NCI-H446 (cell line): ENCODE results near the gene DTNBP1.

ENCODE experiments used
- DNase-seq, 2 experiments: peaks; one replicate each; lab custom pipeline; 2025; lab: John Stamatoyannopoulos, UW

DTNBP1 gene

DNA sequence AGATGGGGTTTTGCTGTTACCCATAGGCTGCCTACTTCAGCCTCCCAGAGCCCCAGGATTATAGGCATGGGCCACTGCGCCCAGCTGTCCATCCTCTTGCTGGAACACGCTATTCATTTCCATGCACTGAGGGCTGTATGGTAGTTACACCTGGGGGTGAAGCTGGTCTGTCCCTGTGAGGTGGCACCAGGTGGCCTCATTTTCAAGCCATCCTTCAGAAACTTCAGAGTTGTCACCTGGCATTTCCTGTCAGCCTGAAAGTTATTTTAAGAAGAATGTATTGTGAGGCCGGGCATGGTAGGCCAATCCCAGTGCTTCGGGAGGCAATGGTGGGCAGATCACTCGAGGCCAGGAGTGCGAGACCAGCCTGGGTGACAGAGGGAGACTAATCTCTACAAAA is 147.6 kb downstream of the DTNBP1 start:
- DNase-seq = no peak

DNA sequence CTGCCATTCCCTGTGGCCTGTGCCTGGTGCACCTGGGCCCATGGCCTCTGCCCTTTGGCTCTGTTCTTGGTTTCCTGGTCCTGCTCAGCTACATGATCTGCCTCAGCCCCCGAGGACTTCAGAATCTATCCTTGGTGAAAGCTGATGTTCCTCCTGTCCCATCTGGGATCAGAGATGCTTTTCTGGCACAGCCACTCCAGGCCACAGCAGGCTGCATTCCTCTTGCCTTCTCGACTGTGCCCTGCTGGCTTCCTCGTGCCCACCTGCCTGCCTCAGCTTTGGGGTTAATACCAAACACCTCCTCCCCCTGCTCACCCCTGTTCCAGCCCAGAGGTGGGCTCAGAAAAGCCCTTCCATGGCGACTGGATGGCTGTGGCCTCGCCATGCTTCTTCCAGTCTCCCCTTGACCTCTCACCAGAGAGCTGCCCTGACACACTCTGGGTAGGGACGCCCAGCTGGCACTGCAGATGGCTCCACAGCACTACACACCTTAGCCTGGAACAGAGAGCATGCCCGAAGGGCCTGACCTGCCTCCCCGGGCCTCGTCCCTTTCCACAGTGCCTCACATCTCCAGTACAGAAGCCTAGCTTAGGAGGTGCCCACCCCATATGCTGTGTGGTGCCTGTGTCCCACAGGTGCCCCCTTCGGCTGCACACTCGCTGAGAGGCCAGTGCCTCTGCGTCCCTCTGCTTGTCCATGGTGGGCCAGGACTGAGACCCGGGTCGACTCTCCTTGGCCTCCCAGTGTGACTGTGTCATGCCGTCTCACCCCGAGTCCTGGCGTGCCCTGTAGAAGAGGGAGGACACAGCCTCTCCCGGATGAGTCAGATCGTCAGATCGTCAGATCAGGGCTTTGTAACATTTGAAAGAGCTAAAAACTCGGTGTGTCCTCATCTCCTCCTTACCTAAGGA is 148.8 kb downstream of the DTNBP1 start:
- no peak for DNase-seq

DNA sequence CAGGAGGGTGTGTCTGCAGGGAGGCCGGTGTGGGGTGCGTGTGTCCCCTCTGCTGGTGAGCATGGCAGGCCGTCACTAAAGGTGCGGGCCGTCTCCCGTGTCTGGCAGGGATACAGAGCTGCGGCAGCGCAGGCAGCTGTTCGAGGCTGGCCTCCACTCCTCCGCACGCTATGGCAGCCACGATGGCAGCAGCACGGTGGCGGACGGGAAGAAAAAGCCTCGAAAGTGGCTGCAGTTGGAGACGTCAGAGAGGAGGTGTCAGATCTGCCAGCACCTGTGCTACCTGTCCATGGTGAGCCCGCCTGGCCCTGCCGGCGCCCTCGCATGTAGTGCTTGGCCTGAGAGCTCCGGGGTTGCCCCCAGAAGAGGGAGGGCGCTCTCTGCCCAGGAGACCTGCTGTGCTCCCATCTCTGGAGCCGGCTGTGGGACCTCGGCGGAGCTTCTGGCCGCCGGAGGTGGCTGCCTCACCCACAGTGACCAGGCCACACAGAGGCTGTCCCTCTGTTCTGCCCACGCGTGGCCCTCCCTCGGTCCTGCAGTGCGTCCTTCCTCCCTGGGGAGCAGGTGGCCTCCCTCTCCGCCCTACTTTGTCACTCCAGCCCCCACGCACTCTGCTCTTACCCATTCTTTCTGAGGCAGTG is 149.6 kb downstream of the DTNBP1 start:
- DNase-seq = no peak

DNA sequence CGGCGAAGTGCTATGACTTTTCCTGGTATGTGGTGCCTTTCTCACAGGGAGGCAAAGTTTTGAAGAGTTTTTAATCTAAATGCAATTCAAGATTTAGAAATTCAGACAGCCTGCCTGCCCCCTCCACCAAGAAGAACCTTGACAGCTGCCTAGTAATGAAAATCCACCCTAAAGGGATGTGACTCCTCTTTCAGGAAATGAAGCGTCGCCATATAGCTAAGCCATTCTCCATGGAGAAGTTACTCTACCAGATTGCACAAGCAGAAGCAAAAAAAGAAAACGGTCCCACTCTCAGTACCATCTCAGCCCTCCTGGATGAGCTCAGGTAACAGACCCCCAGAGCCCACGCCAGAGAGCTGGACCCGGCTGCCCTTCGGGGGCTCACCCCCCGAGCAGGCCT is 150.1 kb downstream of the DTNBP1 start:
- no peak for DNase-seq

DNA sequence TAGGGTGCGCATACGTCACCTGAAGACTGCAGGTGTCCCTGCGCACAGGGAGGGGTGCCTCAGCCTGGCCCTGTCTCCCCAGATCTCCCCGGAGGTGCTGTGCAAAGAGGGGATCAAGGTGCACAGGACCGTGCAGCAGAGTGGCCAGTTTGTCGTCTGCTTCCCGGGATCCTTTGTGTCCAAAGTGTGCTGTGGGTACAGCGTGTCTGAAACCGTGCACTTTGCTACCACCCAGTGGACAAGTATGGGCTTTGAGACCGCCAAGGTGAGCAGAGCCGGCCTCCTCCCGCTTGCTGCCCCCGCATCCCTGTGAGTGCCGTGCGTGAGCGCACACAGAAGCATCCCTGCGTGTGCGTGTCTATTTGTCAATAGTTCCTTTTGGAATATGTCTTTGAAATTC is 150.7 kb downstream of the DTNBP1 start:
- DNase-seq = no peak

DNA sequence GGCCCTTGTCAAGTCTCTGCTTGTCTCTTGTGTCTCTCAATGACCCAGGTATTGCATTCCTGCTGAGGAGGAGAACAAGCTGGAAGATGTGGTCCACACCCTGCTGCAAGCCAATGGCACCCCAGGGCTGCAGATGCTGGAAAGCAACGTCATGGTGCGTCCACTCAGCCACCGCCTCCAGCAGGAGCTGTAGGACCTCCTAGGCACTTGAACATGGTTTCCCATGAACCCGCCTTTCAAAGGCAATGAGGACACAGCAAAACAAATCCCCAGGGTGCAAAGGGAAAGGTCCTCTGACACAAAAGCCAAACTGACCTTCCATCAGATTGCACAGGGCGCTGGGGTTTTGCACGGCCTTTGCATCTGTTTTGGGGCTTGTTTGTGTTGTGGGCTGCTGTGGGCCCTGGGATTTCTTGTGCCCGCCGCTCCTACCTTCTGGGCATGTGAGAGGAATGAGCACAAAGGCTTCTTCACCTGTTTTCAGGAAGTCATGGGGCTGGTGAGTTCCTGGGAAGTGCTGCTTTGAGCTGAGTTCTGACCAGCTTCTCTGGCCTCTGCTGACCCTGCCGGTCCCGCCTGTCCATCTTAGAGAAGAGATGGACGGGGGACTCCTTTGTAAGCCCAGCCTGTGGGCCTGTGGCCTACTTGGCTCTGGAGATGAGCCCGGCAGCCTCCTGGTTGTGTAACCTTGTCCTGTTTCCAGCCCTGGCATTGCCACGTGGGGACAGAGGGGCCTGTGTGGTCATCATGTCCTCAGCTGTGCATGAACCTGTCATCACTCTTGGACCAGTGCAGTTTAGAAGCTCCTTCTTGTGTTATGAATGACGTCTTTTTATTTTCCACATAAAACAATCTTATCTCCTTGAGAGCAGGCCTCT is 151.3 kb downstream of the DTNBP1 start:
- DNase-seq = no peak

DNA sequence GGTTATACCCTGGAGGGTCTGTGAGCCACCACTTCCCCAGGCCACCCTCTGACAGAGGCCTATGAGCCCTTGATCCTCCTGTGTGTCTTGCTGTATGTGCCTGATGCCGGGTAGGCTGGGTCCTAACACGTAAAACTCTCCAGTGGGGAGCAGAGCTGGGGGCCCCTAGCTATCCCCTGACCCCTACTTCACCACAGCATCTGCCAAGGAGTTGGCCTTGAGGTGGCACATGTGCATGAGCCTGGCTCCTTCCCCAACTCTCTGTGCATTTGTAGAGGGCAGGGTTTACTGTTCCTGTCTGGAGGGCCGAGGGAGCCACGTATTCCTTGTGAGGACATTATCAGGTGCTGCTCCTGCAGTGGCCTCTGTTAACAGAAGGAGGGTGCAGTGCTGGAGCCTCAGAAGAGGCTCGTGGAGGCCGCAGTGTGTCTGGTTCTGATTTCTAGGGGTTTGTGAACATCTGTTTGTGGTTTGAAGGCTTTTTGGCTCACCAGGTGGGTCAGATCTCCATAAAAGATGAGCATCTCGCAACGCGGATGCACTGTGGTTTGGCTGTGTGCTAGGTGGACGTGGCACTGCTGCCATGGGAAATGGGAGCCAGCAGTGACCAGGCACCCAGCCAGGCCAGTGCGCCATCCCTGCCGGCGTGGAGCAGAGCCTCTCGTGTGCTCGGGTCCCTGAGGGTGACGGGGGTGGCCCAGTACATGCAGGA is 152.1 kb downstream of the DTNBP1 start:
- no peak for DNase-seq

DNA sequence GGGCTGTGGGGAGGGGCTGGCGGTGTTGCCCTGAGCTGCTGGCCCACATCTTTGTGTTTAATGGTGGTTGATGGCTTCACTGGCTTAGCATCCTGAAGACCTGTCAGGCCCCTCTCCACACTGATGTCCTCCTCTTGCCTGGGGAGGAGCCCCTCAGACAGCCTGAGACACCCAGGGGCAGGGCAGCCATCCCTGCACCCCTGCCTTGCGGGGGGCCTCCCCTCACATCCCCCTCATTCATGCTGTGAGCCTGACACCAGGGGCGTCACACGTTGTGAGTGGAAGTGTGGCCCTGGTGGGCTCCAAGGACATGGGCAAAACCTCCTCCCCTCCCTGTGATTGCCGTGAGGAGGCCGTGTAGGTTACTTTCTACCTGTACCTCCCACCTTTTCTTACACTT is 152.7 kb downstream of the DTNBP1 start:
- no peak for DNase-seq

DNA sequence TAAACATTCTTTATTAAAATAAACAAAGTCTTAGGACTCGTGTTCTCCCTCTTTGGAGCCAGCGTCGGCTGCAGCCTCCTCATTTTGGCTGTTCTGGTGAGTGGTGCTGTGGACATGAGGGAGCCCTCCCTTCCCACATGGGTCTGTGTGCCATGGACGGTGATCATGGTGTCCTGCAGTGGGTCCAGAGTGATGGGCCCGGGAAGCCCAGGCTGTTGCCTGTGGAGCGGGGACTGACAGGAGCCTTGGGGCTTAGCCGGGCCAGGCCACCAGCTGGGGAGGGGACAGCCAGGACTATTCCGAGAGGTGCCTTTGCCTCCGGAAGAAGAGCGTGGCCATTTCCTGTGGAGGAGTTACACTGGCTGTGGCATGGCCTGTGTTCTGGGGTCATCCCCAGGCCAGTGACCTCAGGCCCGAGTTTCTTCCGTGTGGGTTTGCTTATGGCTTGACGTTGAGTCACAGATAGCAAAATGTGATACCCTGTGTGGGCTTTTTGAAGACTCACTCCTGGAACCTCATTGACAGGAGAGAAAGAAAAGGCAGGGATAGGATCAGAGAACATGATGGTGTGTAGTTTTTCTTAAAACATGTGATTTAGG is 153.4 kb downstream of the DTNBP1 start:
- no peak for DNase-seq

DNA sequence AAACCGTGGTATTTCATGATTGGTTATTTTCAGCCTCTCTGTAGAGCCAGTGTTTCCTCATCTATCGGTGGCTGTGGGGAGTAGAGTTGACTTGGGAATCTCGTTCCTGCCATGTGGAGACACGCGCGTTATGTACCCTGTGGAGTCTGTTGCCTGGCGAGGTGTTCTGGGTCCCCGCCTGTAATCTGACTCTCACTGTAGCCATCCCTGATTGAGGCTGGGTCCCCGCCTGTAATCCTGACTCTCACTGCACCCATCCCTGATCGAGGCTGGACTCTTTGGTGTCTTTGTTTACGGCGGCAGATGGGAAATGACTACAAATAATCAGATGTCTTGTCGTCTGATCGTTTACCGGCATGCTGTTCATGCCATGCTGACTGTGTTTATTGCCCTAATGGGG is 153.9 kb downstream of the DTNBP1 start:
- no peak for DNase-seq

DNA sequence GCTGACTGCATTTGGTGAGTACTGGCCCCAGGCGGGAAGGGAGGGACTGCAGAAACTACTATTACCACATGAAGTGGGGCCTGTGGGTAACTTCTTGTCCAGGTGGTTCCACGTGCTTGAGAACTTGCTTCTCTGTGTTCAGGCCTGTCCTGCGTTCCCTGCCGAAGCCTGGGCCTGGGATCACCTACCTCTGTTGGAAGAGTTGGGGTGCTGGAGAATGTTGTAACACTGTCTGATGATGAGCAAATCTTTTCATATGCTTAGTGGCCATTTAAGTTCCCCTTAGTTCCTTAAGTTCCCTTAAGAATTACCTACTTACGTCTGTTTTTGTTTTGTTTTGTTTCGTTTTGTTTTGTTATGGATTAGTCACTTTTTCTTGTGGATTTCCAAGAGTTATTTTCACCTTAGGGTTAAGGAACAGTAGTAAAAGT is 154.4 kb downstream of the DTNBP1 start:
- DNase-seq = no peak

DNA sequence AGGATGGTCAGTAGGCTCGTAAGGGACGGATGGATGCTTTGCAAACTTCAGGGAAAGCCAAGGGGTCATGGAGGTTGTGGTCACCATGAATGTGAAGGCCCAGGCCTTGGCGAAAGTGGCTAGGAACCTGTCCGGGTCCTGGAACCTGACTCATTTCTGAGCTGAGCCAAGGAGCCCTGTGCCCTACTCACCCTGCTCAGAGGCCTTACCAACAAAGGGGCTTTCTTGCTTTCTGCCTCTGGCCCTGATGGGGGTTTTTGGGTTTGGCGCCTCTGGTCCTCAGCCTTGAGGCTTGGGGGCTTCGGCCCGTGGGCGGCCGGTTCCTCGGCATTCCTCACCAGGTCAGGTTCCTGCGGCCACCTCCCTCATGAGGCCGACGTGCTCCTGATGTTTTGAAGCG is 155.1 kb downstream of the DTNBP1 start:
- no peak for DNase-seq

DNA sequence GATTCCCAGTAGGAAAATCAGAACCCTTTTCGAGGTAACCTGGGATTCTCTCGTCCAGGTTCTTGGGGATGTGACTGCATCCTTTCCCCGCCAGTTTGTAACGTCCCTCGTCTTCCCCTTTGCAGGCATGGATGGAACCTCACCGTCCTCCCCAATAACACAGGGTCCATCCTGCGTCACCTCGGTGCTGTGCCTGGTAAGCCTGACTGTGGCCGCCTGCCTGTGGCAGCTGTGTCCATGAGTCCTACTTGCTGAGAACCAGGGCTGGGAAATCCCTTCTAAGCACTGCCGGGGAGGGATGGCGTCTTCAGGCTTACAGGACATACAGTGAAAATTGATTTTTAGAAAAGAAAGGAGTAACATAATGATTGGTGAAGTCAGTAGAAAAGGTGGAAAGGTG is 155.6 kb downstream of the DTNBP1 start:
- no peak for DNase-seq

DNA sequence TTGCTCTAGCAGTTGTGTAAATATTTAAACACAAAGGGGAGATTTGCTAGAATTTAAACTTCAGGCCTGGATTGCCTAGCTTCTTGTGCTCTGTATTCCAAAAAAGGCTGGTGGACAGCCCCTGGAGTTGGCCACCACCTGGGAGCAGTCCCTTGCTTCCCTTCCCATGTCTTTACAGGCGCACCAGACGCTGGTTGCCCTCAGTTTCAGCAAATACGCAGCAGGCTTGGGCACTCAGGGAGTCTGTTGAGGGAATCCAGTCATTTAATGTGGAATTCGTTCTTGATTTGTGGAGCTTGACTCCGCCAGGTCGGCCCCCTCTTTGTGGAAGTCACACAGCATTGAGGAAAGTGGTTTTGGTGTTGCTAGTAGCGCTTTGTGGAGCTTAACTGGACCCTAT is 156.8 kb downstream of the DTNBP1 start:
- no peak for DNase-seq

DNA sequence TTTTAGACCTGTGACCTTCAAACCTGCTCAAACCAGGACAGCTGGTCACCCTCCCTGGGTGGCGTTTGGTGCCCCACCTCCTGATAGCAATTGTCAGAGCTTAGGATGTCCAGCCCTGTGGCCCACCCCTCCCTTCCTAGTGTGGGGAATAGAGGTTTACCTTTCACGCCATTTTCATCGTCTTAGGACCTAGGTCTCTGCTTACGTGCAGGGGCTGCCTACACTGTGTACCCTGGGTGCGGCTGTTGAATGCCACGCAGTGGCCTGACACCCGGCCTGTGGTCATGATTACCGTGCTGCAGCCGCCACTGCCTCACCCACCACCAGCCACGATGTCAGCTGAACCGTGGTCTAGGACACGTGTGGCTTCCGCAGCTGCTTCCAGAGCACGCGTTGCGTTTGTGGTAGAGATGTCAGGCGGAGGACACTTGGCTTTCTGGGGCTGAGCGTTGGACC is 157.3 kb downstream of the DTNBP1 start:
- DNase-seq = no peak

DNA sequence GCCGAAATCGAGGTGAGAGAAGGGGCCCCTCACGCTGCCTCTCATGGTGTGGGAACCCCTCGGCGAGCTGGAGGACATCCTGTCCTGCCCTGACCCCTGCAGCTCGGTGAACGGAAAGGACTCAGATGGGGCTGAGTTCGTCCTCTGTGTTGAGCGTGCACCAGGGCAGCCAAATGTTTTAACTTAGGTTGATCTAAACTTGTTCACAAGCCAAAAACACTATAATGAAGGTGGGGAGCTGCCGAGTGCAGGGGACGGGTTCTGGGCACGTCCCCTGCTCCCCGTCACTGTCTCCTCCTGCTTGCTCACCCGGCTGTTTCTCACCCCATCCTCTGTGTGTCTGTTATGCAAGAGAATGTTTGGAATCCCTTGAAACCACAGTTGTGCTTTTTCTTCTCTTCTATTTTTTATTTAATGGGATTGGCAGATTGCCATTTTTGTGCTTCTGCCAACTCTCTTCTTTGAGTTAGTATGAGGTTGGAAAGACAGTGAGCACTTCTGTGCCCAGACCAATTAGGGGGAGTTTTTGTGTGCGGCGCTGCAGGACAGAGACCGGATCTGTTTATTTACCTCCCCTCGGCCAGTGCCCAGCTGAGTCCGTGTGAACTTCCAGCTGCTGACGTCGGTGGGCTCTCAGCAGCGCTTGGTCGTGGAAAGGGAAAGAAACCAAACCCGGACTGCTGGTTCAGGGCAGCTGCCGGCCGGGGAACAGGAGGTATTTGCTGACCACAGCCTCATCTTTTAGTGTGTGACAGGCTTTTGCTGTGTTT is 158.1 kb downstream of the DTNBP1 start:
- peak; percentile 90 to 95 for DNase-seq

DNA sequence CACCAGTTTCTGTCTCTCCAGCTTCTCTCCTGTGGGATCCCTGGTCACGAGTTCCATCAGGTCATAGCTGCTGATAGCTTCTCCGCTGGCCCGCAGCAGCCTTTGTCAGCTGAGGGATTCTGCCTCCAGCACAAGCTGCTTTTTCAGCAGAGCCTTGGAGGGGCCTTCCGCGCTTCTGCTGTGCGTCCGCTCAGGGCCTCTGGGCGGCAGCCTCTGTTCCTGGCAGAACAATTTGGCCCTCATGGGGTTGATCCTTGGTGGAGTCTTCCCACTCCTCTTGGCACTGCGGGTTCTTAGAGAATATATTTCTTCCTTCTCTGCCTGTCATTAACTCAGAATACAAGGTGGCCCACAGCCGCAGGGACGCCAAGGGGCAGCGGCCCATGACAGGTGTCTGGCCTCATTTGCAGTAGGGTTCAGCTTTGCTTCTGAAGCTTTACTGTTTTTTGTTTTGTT is 158.8 kb downstream of the DTNBP1 start:
- no peak for DNase-seq

DNA sequence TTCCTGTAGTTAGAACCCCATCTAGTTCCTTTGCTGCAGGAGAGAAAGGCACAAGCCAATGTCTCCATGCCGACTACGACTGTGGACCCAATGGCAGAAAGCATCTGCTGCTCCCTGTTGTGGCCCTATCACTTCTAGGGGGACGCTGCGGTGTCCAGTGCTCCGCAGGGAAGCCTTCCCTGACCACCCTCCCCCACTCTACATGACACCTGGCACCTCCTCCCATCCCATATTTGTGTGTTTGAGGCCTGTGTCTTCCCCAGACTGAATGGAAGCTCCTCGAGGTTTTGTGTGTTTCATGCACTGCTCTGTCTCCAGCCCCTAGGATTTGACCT is 159.5 kb downstream of the DTNBP1 start:
- no peak for DNase-seq

DNA sequence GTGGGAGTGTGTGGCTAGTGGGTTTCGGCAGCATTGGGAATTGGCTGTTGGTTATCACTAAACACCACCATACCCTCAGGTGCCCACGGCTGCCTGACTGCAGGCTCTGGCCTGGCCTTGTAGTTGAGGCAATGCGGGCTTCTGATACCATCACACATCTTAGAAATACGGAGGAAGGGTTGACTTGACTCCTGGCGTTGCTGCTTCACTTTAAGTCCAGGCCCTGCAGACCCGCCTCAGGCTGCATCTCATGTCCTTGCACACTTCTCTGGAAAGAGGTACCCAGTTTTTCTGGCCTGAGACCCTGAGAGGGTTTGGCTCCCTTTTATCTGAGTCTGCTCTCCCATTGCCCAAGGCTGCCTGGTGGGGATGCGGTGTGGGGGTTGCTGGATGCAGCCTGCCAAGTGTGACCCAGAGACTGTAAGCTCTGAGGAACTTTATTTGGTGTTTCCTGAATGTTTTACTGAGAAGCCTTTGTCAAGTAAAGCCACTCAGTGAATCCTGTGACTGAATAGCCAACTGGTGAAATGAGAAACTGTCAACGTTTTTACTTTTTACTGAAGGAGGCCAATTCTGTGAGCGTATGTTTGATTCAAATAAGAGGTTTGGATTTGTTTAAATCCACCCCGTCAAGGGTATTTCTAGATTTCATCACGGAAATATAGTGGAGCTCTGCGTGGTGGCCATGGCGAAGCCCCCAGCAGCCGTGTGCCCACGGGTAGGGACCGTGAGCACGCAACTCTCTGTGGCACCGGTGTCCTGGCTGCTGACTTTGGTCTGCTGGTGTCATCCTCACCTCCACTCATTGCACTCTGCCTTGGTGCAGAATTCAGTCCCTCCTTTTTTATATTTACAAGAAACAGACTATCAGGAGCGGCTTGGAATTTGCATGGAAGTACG is 160.1 kb downstream of the DTNBP1 start:
- no peak for DNase-seq
